Endometrial microvascular endothelial cells (primary cell): ENCODE measurements around the gene MDH1B. TPM values are rescaled to one million over a fixed set of nuclear protein-coding genes. Genes with fewer than 3 reads are reported as not detected.
"Not testable (repeated sequence)": the region's sequence is repeated elsewhere in the genome, so short reads cannot be mapped to it uniquely, and the experiment has no call there.

ENCODE experiments used
- in situ Hi-C: cut with HindIII; loops from 2 replicates; pipeline ENCODE4 v1.10.0; 2017; ENCODE audit warnings: low sequenced_read_pairs, low pct_unique_long_range_greater_than_20kb; ENCODE audit errors: inconsistent ontology term
- total RNA-seq: library from RNA; depleted of rRNA; stranded (reverse); fragments of >200 nt; gene quantifications from one replicate; pipeline ENCODE4 v1.2.3, GENCODE V29; 2015; ENCODE audit errors: inconsistent ontology term

The MDH1B gene
- total RNA-seq, 1 donor from 2014 or later, result 0.09 TPM

DNA sequence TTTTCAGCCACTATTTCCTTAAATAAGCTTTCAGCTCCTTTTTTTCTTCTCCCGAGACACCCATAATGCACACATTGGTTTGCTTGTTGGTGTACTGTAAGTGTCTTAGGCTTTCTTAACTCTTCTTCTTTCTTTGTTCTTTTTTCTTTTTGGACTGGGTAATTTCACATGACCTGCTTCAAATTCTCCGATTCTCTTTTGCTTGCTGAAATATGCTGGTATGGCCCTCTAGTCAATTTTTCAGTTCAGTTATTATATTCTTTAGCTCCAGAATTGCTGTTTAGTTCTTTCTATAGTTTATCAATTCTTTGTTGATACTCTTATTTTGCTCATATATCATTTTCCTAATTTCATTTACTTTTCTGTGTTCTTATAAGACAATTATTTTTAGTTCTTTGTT, 15.5 kb upstream of the MDH1B start:
- in situ Hi-C loops, result no loop called here

GRCh38 chr2:206776432-206776831, 11.3 kb upstream of the MDH1B start:
- in situ Hi-C loops, result no loop called here

DNA sequence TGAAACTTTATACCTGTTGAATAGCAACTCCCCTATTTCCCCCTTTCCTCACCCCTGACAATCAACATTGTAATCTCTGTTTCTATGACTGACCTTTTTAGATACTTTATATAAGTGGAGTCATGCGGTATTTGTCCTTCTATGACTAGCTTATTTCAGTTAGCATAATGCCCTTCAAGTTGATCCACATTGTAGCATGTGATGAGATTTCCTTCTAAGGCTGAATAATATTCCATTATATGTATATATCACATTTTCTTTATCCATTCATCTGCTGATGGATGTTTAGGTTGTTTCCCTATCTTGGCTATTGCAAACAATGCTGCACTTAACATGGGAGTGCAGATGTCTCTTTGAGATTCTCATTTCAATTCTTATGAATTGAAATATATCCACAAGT, 9.7 kb upstream of the MDH1B start:
- in situ Hi-C loops, result no loop called here

DNA sequence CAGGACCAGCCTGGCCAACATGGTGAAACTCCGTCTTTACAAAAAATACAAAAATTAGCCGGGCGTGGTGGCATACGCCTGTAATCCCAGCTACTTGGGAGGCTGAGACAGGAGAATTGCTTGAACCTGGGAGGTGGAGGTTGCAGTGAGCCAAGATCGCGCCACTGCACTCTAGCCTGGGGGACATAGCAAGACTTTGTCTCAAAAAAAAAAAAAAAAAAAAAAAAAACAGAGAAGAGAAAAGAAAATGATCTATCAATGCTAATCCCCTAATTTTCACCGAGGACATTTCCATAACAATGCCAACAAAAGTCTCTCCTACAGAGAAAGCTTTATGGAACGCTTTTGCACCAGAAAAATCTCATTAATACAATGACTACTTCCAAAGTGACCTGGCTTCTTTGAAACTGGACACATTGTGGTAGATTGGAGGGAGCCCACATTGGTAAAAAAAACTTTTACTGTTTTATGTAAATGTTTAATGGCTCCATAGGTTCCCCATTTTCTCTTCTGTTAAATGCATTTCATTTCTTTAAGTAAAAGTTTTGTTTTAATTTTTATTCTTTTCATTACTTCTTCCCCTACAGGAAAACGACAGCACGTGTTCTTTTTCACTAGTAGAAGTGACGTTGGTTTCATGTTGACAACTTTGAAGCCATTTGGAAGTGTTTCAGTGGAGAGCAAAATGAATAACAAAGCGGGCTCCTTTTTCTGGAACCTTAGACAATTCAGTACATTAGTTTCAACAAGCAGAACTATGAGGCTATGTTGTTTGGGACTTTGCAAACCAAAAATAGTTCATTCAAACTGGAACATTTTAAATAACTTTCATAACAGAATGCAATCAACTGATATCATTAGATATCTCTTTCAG, 1.2 kb upstream of the MDH1B start:
- in situ Hi-C loops, result no loop called here

DNA sequence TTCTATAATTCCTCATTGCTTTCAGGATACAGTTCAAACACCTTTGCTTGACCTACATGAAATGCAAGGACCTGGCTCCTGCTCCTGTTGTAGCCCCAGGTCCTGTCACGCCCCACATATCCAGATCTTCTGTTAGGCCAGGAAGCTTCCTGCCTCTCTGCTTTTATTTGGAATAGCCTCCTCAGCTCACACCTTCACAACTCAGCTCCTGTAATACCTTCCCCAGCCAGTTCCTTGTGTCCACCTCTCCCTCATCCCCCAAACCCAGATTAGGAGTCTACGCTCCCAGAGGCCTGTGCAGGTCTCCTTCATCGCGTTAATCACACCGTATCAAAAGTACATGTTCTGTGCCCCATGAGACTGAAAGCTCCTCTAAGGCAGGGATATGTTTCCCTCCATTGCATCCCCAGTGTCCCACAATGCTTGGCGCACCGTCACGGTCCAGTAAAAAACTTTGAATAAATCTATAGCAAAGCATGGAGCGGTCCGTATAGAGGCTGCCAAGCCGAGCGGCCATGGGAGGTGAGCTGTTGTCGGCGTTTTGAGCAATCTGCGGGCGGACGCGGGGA, 371 bp downstream of the MDH1B start:
- in situ Hi-C loops, result no loop called here

DNA sequence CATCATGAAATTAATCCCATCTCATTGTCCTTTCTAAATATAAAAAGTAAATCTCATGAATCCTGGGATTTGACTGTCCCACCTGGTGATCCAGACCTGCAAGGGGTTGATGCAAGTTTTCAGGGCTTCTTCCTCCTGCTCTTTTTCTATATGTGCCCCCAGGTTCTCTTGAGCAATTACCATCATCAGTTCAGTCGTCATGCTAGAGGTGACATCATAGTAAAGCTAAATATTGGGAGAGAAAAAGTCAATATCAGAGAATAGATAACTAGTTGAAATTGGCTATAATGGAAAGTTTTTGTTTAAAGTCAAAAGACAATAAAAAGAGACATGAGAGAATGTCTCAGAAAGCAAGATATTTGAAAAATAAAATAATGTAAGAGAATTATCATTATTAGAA, 8.3 kb downstream of the MDH1B start:
- in situ Hi-C loops, result no loop called here

GRCh38 chr2:206740800-206741199, 24.3 kb downstream of the MDH1B start:
- in situ Hi-C loops, result no loop called here

DNA sequence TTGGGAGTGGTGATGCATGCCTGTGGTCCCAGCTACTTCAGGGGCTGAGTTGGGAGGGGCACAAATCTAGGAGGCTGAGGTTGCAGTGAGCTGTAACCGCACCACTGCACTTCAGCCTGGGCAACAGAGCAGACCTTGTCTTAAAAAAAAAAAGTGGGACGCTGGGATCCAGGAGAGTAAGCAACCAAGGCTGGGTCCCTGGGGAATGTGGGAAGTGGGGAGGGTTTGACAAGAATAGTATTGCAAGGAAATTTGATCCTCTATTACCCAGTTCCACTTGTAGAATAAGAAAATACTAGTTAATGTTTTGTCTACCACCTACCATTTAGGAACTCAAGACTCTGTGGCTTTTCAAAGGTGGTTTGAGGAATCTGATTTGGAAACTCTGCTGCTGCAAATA, 25.9 kb downstream of the MDH1B start:
- in situ Hi-C loops, result no loop called here

DNA sequence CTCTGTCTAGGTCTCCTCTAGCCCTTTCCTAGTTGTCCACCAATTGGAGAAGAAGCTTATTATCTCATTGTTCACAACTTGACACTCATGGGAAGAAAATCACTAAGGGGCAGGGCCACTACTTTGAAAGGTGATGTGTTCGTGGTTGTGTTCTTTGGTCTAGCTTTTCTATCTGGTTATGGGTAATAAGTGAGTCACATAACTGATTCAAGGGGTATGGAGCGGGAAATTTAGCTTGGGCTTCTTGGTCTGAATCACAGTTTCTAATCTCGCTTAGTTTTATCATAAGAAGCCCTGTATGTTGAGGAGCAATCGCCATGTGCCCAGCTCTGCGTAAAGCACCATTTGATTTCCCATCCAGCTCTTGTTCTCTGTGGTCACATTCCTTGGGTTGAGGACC, 28.2 kb downstream of the MDH1B start:
- in situ Hi-C loops, result no loop called here

- in situ Hi-C loops, result no loop called here
These were observed 31.8 kb downstream of the MDH1B start for GRCh38 chr2:206733341-206733740.

DNA sequence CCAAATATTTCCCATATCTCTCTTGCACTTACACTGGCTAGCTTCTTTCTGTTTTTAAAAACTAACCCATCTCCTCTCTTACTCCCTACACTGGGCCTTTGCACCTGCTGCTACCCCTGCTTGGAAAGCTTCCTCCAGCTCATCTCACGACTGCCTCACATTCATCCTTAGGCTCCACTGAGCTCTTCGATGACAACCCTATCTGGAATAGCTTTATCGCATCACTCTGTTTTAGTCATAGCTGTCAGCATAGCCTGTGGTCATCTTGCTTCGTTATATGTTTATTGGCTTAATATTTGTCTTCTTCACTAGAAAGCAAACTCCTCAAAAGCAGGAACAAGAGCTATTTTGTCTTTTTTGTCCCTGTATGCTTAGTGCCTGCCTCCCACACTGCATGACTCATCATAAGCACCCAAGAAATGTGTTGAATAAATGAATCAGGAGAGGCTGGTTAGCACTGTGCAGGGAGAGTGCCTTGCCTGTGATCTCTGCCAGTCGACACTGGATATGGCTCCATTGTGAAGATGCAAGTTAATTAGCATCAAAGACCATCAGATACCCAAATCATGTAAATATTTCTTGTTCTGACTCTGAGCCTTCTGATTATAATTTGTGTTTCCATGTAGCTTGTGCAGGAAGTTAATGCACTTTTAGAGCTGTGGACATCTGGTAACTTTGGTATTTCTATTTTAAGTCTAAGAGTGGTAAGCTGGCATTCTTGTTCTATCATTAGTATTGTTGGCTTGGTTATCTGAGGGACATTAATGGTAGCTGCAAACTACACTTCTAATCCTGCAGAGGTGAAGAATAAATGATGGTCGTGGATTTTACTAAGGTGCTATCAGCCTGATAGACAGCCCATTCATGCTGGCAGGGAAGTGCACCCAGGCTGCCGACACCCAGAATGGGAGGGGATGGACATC, 36.6 kb downstream of the MDH1B start:
- in situ Hi-C loops, result no loop called here

- in situ Hi-C loops, result no loop called here
These were observed 37.8 kb downstream of the MDH1B start for GRCh38 chr2:206727287-206727686.

GRCh38 chr2:206723288-206723687, 41.8 kb downstream of the MDH1B start:
- in situ Hi-C loops, result no loop called here

DNA sequence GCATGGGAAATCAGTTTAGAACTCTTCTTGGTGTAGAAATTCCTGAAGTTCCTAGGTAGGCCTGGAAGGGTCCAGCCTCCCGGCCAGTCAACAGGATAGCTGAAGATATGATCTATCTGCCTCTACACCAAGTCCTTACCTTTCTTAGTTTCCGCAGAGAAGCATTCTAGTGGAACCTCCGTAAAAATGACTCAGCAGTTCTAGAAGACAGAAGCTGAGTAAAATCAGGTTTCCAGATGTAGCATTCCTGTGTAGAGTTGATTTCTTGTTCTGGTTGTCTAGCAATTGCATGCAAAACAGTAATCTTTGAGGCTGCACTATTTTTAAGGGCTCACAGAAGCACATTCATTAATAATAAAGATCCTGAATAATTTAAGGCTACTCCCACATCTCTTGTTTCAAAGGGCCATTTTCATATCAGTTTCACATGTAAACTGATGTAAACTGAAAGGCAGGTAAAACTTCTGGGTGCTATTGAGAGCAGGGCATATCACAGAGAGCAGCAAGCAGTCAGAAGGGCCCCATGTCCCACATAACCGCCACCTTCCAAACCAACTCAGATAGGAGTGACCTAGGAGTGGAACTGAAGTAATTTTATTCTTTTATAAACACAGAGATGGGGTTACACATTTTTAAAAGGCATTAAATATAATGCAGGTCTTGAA, 43.7 kb downstream of the MDH1B start:
- in situ Hi-C loops, result no loop called here

- in situ Hi-C loops, result no loop called here
These were observed 46.8 kb downstream of the MDH1B start, which contains the start of gene DYTN for GRCh38 chr2:206718296-206718695. Gene DYTN, minus strand, starts transcription at chr2:206718396. Its CDS starts 117 bp downstream, at chr2:206718279.

GRCh38 chr2:206716623-206717022, 48.5 kb downstream of the MDH1B start:
- in situ Hi-C loops, result no loop called here

- in situ Hi-C loops, result not testable (repeated sequence)
These were observed 49.9 kb downstream of the MDH1B start for GRCh38 chr2:206715183-206715582.

GRCh38 chr2:206713746-206714145, 51.4 kb downstream of the MDH1B start:
- in situ Hi-C loops, result no loop called here

DNA sequence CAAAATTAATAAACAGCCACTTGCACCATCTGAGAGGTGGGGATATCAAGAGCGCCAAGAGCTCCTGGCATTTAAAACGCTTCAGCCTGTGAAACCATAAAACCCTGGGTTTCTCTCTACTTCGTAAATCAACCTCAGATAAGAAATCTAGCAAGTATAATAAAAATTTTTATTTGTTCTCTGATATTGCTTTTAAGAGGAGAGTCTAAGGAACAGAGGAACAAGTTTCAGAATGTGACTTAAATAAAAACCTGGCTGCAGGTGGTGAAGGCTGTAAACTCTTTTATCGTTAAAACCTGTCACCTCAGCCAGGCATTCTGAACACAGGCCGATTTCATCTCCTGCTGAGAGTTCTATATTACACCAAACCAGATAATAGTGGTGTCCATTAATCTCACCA, 56.8 kb downstream of the MDH1B start:
- in situ Hi-C loops, result no loop called here
